Endothelial cell of umbilical vein (primary cell): ENCODE results near the gene LMX1A. TPM values are rescaled to one million over a fixed set of nuclear protein-coding genes. Genes with fewer than 3 reads are reported as not detected.

Source experiments
- BruUV-seq: library from RNA; stranded (reverse); fragments of 400-500 nt; replicated peaks from 2 replicates; lab custom pipeline; 2021; lab: Mats Ljungman, UMichigan
- CTCF ChIA-PET: fragments of 300-600, 350-600 bp; sonication (Branson Sonifier 250); formaldehyde crosslinking; loops from one replicate; lab custom pipeline; 2021; ENCODE audit warnings: antibody characterized with exemption, inconsistent platforms; lab: Charles Lee
- POLR2A ChIA-PET: fragments of 300-600, 350-600 bp; sonication (Branson Sonifier 250); formaldehyde crosslinking; loops from one replicate; lab custom pipeline; 2021; ENCODE audit warnings: antibody characterized with exemption, inconsistent platforms; lab: Charles Lee
- DNase-seq: peaks from one replicate; pipeline ENCODE4 v3.0.0-alpha.2; 2011; ENCODE audit warnings: low read depth, low spot score
- FAIRE-seq: peaks from 2 replicates; lab custom pipeline; 2011; peaks lifted over from hg19 to GRCh38; lab: Jason Lieb, UNC
- H2AFZ ChIP-seq: 2 replicates; pipeline ENCODE4 v1.6.0; 2012; ENCODE audit warnings: low read depth, low read length, control low read depth, inconsistent platforms
- H3K27ac ChIP-seq: 2 replicates; pipeline ENCODE4 v1.5.1; 2011; ENCODE audit warnings: low read depth, mild to moderate bottlenecking, control low read depth, low read length, moderate library complexity; ENCODE audit not compliant: insufficient read depth
- H3K27me3 ChIP-seq, 2 experiments: 2 replicates each; pipeline versions ENCODE4 v1.6.0 to v1.6.1; 2011; ENCODE audit warnings: low read length in 2 of 2, mixed read lengths in 1 of 2; ENCODE audit not compliant: control insufficient read depth in 2 of 2, insufficient read depth in 2 of 2
- H3K36me3 ChIP-seq, 2 experiments: 2 replicates in 1 of 2; 3 replicates in 1 of 2; pipeline ENCODE4 v1.5.1; 2011; ENCODE audit warnings: low read length in 2 of 2, mild to moderate bottlenecking in 1 of 2, moderate library complexity in 1 of 2; ENCODE audit not compliant: control insufficient read depth in 2 of 2, insufficient read depth in 2 of 2; ENCODE audit errors: extremely low read depth in 1 of 2
- H3K4me1 ChIP-seq: 3 replicates; pipeline ENCODE4 v1.5.1; 2011; ENCODE audit warnings: mild to moderate bottlenecking, low read length; ENCODE audit not compliant: control insufficient read depth, insufficient read depth; ENCODE audit errors: extremely low read depth
- H3K4me2 ChIP-seq: 2 replicates; pipeline ENCODE4 v1.6.1; 2011; ENCODE audit warnings: low read length, control low read depth, mixed read lengths; ENCODE audit not compliant: insufficient read depth
- H3K4me3 ChIP-seq, 3 experiments: fragments of 200-600 bp in 1 of 3; sonication (generic), shearing (Covaris generic) in 1 of 3; replicated peaks in 1 of 3; 2 replicates each; pipeline ENCODE4 v1.5.1; 2011 to 2016; ENCODE audit warnings: control low read depth in 3 of 3, low read length in 3 of 3, mild to moderate bottlenecking in 2 of 3, inconsistent platforms in 1 of 3, low read depth in 1 of 3, moderate library complexity in 1 of 3; ENCODE audit not compliant: insufficient read depth in 1 of 3
- H3K79me2 ChIP-seq: 2 replicates; pipeline ENCODE4 v1.6.0; 2012; ENCODE audit warnings: low read length, inconsistent platforms; ENCODE audit not compliant: control insufficient read depth, insufficient read depth
- H3K9ac ChIP-seq: replicated peaks from 2 replicates; pipeline ENCODE3; 2011; ENCODE audit warnings: low read length, control low read depth; ENCODE audit not compliant: insufficient read depth; ENCODE audit errors: extremely low read depth
- H3K9me1 ChIP-seq: replicated peaks from 3 replicates; pipeline ENCODE4 v1.6.0; 2011; ENCODE audit warnings: mild to moderate bottlenecking, low read length; ENCODE audit not compliant: control insufficient read depth, insufficient read depth; ENCODE audit errors: extremely low read depth
- H3K9me3 ChIP-seq: replicated peaks from 2 replicates; pipeline ENCODE4 v1.5.1; 2012; ENCODE audit warnings: low read length, inconsistent platforms; ENCODE audit not compliant: control insufficient read depth, insufficient read depth
- H4K20me1 ChIP-seq: replicated peaks from 2 replicates; pipeline ENCODE3; 2011; ENCODE audit warnings: mild to moderate bottlenecking, low read length; ENCODE audit not compliant: control insufficient read depth, insufficient read depth; ENCODE audit errors: extremely low read depth
- EZH2 ChIP-seq: IDR thresholded peaks from 2 replicates; pipeline ENCODE4 v1.6.1; 2012; ENCODE audit warnings: borderline replicate concordance, low read depth, mild to moderate bottlenecking, moderate library complexity, low read length, inconsistent platforms; ENCODE audit not compliant: severe bottlenecking
- FOS ChIP-seq: IDR thresholded peaks from 2 replicates; pipeline ENCODE4 v1.6.1; 2011; ENCODE audit warnings: mild to moderate bottlenecking, low read length, moderate library complexity, borderline replicate concordance; ENCODE audit not compliant: insufficient read depth
- GATA2 ChIP-seq: IDR thresholded peaks from 2 replicates; pipeline ENCODE4 v1.7.0; 2011; ENCODE audit warnings: low read depth, mild to moderate bottlenecking, moderate library complexity, mixed read lengths, low read length; ENCODE audit not compliant: insufficient read length, insufficient read depth
- JUN ChIP-seq: IDR thresholded peaks from 2 replicates; pipeline ENCODE4 v1.6.1; 2011; ENCODE audit warnings: borderline replicate concordance, low read depth; ENCODE audit not compliant: insufficient read length, insufficient read depth
- MYC ChIP-seq: IDR thresholded peaks from one replicate; pipeline ENCODE4 v1.6.1; 2011; ENCODE audit warnings: mild to moderate bottlenecking, low read depth, low read length
- POLR2A ChIP-seq: IDR thresholded peaks from 2 replicates; pipeline ENCODE4 v1.6.1; 2012; ENCODE audit warnings: low read depth, mild to moderate bottlenecking, control low read depth, low read length
- POLR2AphosphoS5 ChIP-seq: IDR thresholded peaks from 2 replicates; pipeline ENCODE4 v1.6.1; 2012; ENCODE audit warnings: low read depth, mild to moderate bottlenecking, control low read depth, low read length, moderate library complexity; ENCODE audit not compliant: insufficient read depth
- dilution Hi-C: fragments of 300-500 bp; cut with MboI; formaldehyde crosslinking; loops from one replicate; pipeline ENCODE4 v1.15.0; 2019; ENCODE audit warnings: low sequenced_read_pairs; ENCODE audit not compliant: extremely low pct_ligation_motif_present
- intact Hi-C: fragments of 100-400 bp; cut with micrococcal nuclease; formaldehyde crosslinking; loops from one replicate; pipeline ENCODE4 v1.10.0; 2022
- polyA plus RNA-seq, 4 experiments: library from polyadenylated mRNA; depleted of rRNA in 3 of 4; stranded (reverse) in 3 of 4; unstranded in 1 of 4; fragments of >200 nt; gene quantifications; 2 replicates each; pipeline versions ENCODE4 v1.2.1 to v1.2.3, GENCODE V29; 2011 to 2012; ENCODE audit warnings: missing spikeins in 1 of 4
- total RNA-seq: library from RNA; stranded (reverse); gene quantifications from 2 replicates; pipeline ENCODE4 v1.2.3, GENCODE V29; 2021
- TF ChIP-seq, protein P1 (sequence below), 2 donors: IDR thresholded peaks; 1 replicate in 1 of 2; 2 replicates in 1 of 2; pipeline ENCODE4 v1.5.1; 2011; ENCODE audit warnings: low read length in 2 of 2, mild to moderate bottlenecking in 2 of 2, moderate library complexity in 2 of 2, control low read depth in 1 of 2, inconsistent platforms in 1 of 2, low read depth in 1 of 2; ENCODE audit not compliant: insufficient read depth in 1 of 2; ENCODE audit errors: extremely low read depth in 1 of 2
- TF ChIP-seq, protein P2 (sequence below): IDR thresholded peaks from 2 replicates; pipeline ENCODE4 v1.6.1; 2011; ENCODE audit not compliant: insufficient read depth, insufficient read length

LMX1A gene
- total and polyA plus RNA-seq, 2 donors (not counting 3 experiments of a cell fraction or from before 2014, with no cell fraction given), result not detected

GRCh38 chr1:165402517-165403111, 46.1 kb upstream of the LMX1A start:
- CTCF ChIA-PET, result interaction anchor here (0.8 to 5.9 kb wide), 7 partner anchors 9 to 1077 kb away, joined by 3 to 47 read pairs (median 3); no protein-coding TSS in a partner anchor
- no peaks in the 10 kb centered on the region for H3K79me2 ChIP-seq

More at GRCh38 chr1:165402517-165403111, 46.1 kb upstream of the LMX1A start:
- H3K9ac ChIP-seq, result no peak overlapping the region
- H3K4me2 ChIP-seq, result no peak overlapping the region
- peaks cover 8% of the 10 kb centered on the region for H3K4me1 ChIP-seq
- H3K36me3 ChIP-seq, result no peaks in the 10 kb centered on the region
- POLR2A ChIA-PET, result no interaction called here
- H3K9me1 ChIP-seq, result no peaks in the 10 kb centered on the region
- TF ChIP-seq JUN, result no peak
- TF ChIP-seq EZH2, result no peak
- no peak for TF ChIP-seq POLR2AphosphoS5
- TF ChIP-seq, protein P1, sequence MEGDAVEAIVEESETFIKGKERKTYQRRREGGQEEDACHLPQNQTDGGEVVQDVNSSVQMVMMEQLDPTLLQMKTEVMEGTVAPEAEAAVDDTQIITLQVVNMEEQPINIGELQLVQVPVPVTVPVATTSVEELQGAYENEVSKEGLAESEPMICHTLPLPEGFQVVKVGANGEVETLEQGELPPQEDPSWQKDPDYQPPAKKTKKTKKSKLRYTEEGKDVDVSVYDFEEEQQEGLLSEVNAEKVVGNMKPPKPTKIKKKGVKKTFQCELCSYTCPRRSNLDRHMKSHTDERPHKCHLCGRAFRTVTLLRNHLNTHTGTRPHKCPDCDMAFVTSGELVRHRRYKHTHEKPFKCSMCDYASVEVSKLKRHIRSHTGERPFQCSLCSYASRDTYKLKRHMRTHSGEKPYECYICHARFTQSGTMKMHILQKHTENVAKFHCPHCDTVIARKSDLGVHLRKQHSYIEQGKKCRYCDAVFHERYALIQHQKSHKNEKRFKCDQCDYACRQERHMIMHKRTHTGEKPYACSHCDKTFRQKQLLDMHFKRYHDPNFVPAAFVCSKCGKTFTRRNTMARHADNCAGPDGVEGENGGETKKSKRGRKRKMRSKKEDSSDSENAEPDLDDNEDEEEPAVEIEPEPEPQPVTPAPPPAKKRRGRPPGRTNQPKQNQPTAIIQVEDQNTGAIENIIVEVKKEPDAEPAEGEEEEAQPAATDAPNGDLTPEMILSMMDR (IDR thresholded peaks at IDR 0.05; ENCODE audit: extremely low read depth in 1 of 2, insufficient read depth in 1 of 2, low read depth in 1 of 2, low read length in 2 of 2), result no peak
- TF ChIP-seq FOS, result no peak
- TF ChIP-seq POLR2A, result no peak
- TF ChIP-seq, protein P2, sequence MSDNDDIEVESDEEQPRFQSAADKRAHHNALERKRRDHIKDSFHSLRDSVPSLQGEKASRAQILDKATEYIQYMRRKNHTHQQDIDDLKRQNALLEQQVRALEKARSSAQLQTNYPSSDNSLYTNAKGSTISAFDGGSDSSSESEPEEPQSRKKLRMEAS, result no peak
- no peak for TF ChIP-seq MYC
- no peak for TF ChIP-seq GATA2
- no peak overlapping the region for H3K4me3 ChIP-seq
- no peaks in the 10 kb centered on the region for H3K9me3 ChIP-seq
- dilution Hi-C loops (no loop called here), intact Hi-C loops (no loop called here)
- no peaks in the 10 kb centered on the region for H4K20me1 ChIP-seq
- no peak for DNase-seq
- no TSS peak for BruUV-seq
- no peak for FAIRE-seq
- peaks cover 0 to 2% of the 10 kb centered on the region in 2 experiments for H3K27me3 ChIP-seq
- H3K27ac ChIP-seq, result no peak overlapping the region
- no peak overlapping the region for H2AFZ ChIP-seq
